Smooth muscle cell (in vitro differentiated cells): ENCODE results near the gene METTL14. TPM values are rescaled to one million over a fixed set of nuclear protein-coding genes. Genes with fewer than 3 reads are reported as not detected.
A peak's percentile ranks its signal among the peaks of the same experiment; 100 is the strongest.
"Not testable (repeated sequence)": the region's sequence is repeated elsewhere in the genome, so short reads cannot be mapped to it uniquely, and the experiment has no call there.

Experiments
- DNase-seq: peaks from one replicate; lab custom pipeline; 2025; ENCODE audit not compliant: unreplicated experiment; lab: John Stamatoyannopoulos, UW
- H2AFZ ChIP-seq: fragments of 200-600 bp; sonication (generic); 2 replicates; pipeline ENCODE4 v1.6.0; 2016; ENCODE audit warnings: antibody characterized with exemption, low read depth, mild to moderate bottlenecking
- H3F3A ChIP-seq: fragments of 200-600 bp; sonication (generic); 2 replicates; pipeline ENCODE4 v1.6.0; 2017; ENCODE audit warnings: antibody characterized with exemption, low read depth
- H3K27ac ChIP-seq: fragments of 200-600 bp; sonication (generic); 2 replicates; pipeline ENCODE4 v1.5.1; 2016; ENCODE audit warnings: low read depth, mild to moderate bottlenecking
- H3K27me3 ChIP-seq: fragments of 200-600 bp; sonication (generic); 2 replicates; pipeline ENCODE4 v1.6.1; 2016; ENCODE audit warnings: low read depth, mild to moderate bottlenecking
- H3K36me3 ChIP-seq: fragments of 200-600 bp; sonication (generic); 2 replicates; pipeline ENCODE4 v1.5.1; 2016; ENCODE audit warnings: low read depth
- H3K4me1 ChIP-seq: fragments of 200-600 bp; sonication (generic); 2 replicates; pipeline ENCODE4 v1.5.1; 2016; ENCODE audit warnings: low read depth
- H3K4me2 ChIP-seq: fragments of 200-600 bp; sonication (generic); 2 replicates; pipeline ENCODE4 v1.6.0; 2016; ENCODE audit warnings: mild to moderate bottlenecking
- H3K4me3 ChIP-seq: fragments of 200-600 bp; sonication (generic); 2 replicates; pipeline ENCODE4 v1.5.1; 2016; ENCODE audit warnings: mild to moderate bottlenecking
- H3K79me2 ChIP-seq: fragments of 200-600 bp; sonication (generic); 2 replicates; pipeline ENCODE4 v1.6.0; 2016; ENCODE audit warnings: low read depth, mild to moderate bottlenecking
- H3K9ac ChIP-seq: fragments of 200-600 bp; sonication (generic); 2 replicates; pipeline ENCODE4 v1.6.0; 2016; ENCODE audit warnings: low read depth
- H3K9me3 ChIP-seq: fragments of 200-600 bp; sonication (generic); replicated peaks from 2 replicates; pipeline ENCODE4 v1.5.1; 2016; ENCODE audit warnings: low read depth
- H4K20me1 ChIP-seq: fragments of 200-600 bp; sonication (generic); 2 replicates; pipeline ENCODE4 v1.6.0; 2016; ENCODE audit warnings: low read depth
- WGBS: methylation state at CpG from one replicate; pipeline ENCODE4 v1.1.7; 2016; ENCODE audit warnings: low lambda C conversion rate; 5-methylcytosine and 5-hydroxymethylcytosine counted together
- polyA plus RNA-seq: library from polyadenylated mRNA; unstranded; fragments of >200 nt; fragmentation: Nextera tagmentation; extraction: Ambion mirVana; gene quantifications from 2 replicates; pipeline ENCODE4 v1.2.1, GENCODE V29; 2016
- total RNA-seq: library from RNA; depleted of rRNA; stranded (reverse); fragments of >200 nt; gene quantifications from 2 replicates; pipeline ENCODE4 v1.2.3, GENCODE V29; 2014
- TF ChIP-seq, protein P1 (sequence below): fragments of 200-600 bp; sonication (generic); IDR thresholded peaks from 2 replicates; pipeline ENCODE4 v1.5.1; 2017; ENCODE audit warnings: borderline replicate concordance, mild to moderate bottlenecking, antibody characterized with exemption; ENCODE audit not compliant: insufficient read depth, poor library complexity, severe bottlenecking

The METTL14 gene
- total RNA-seq (22.4 and 38.9 TPM in 2 replicates), polyA plus RNA-seq (25.7 and 31.8 TPM in 2 replicates)

DNA sequence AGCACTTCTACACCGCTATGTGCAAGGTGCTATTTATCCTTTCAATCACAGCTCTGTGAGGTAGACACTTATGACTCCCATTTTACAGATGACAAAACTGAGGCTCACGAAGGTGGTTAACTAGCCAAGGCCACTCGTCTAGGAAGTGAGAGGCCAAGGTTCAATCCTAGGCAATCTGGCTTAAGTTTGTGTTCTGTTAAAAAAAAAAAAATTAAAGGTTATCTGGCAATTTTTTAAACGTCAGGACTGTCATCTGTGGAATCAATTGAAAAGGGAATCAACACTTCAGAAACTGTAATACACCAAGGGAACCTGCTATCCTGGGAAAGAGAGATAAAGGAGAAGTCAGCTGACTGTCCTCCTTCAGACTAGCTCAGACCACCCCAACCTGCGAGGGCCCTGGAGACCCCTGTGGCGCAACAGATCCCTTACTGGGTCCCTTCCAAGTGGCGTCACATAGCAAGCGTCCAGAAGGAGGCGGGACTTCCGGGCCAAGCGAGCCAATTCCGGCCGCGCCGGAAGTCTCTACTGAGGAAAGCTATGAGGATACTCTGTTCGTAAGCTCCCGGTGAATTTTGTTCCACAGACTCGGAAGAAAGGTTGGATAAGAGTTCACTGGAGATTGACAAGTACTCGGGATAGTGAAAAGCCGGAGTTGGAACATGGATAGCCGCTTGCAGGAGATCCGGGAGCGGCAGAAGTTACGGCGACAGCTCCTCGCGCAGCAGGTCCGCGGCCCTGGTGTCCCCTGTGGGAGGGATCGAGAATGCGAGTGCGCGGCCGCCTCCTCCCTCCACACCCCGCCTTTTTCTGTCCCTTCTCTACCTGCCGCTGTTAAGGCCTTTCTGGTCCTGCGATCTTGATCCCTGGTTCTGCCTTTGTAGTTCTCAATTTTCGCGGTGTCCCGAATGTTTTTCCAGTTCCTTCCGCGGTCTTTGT lies at the start of gene METTL14:
Gene METTL14, plus strand, starts transcription at position 520 of the 939 bp plus-strand sequence. Its CDS starts 143 bp downstream, at position 663.
- H3K9me3 ChIP-seq, result no peaks in the 10 kb centered on the region
- H3K4me2 ChIP-seq, result peak within 1 kb of the TSS; percentile 91
- H3K27ac ChIP-seq, result peak within 1 kb of the TSS; percentile 83
- H3F3A ChIP-seq, result no peaks in the 10 kb centered on the region
- peak within 1 kb of the TSS; percentile 91 for H2AFZ ChIP-seq
- DNase-seq, result peak; percentile 70
- H4K20me1 ChIP-seq, result peaks cover 6% of the 10 kb centered on the region
- H3K79me2 ChIP-seq, result peaks cover 23% of the 10 kb centered on the region
- H3K36me3 ChIP-seq, result no peaks in the 10 kb centered on the region
- TF ChIP-seq, protein P1, sequence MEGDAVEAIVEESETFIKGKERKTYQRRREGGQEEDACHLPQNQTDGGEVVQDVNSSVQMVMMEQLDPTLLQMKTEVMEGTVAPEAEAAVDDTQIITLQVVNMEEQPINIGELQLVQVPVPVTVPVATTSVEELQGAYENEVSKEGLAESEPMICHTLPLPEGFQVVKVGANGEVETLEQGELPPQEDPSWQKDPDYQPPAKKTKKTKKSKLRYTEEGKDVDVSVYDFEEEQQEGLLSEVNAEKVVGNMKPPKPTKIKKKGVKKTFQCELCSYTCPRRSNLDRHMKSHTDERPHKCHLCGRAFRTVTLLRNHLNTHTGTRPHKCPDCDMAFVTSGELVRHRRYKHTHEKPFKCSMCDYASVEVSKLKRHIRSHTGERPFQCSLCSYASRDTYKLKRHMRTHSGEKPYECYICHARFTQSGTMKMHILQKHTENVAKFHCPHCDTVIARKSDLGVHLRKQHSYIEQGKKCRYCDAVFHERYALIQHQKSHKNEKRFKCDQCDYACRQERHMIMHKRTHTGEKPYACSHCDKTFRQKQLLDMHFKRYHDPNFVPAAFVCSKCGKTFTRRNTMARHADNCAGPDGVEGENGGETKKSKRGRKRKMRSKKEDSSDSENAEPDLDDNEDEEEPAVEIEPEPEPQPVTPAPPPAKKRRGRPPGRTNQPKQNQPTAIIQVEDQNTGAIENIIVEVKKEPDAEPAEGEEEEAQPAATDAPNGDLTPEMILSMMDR, result no peak
- WGBS, result 7% methylated on average over 42 of the region's 42 CpGs
- no peaks in the 10 kb centered on the region for H3K27me3 ChIP-seq
- H3K4me1 ChIP-seq, result peaks cover 8% of the 10 kb centered on the region
- peak within 1 kb of the TSS; percentile 87 for H3K9ac ChIP-seq
- H3K4me3 ChIP-seq, result peak within 1 kb of the TSS; percentile 77

DNA sequence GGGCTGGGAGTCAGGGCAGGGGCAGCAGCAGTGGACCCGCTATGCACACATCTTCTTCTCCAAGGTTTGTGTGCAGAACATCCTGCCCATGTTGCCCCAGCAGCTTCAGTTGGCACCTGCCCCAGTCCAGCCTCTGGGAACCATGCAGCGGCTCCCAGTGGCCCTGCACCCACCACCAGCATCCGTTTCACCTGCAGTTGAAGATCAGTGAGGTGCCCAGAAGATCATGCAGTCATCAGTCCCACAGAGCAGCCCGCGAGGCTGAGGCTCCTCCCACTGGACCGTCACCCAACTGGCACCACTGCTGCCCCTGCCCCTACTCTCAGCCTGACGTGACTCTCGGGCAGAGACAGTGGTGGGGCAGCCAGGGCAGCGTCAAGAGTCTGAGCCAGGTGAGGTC lies 49.1 kb upstream of the METTL14 start:
- not testable (repeated sequence) for H3K4me2 ChIP-seq, H4K20me1 ChIP-seq, DNase-seq, H2AFZ ChIP-seq, H3K36me3 ChIP-seq, H3F3A ChIP-seq, H3K9me3 ChIP-seq, H3K9ac ChIP-seq, H3K27ac ChIP-seq, H3K27me3 ChIP-seq, H3K79me2 ChIP-seq, H3K4me3 ChIP-seq, H3K4me1 ChIP-seq
- WGBS, result 94% methylated on average over 8 of the region's 9 CpGs

DNA sequence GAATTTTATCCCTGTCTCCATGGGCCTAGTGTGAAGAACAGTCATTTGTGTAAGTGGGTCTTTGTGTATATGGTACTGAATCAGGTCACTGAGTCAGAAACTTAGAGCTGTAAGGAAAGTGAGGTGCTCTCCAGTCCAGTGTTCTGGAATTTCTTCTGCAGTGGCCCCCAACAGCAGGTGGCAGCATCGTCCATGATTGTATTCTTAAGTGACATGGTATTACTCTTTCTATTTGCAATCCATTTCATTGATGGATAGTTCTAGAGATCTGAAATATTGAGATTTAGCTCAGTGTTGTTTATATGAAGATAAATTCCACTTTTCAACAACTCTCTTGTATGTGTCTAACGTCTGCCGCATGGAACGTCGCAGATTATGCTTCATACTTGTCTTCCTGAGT lies 20.5 kb upstream of the METTL14 start:
- H3K79me2 ChIP-seq, H3F3A ChIP-seq: not testable (repeated sequence)

DNA sequence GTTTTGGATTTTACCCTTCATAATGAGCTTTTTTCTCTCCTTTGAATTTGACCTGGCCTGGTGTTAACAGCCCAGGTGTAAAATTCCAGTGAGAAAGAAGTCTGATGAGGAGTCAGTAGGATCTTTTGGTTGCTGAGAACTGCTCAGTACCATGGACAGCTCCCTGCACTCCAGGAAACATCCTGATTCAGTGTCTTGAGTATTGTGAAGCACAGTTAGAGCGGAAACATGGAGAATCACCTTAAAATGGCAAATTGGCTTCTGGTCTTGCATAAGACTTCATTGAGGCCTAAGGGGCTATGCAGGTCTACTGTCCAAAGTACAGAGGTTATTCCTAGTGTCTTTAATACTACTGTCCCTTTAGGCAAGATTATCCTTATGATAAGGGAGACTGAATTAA lies 16.0 kb upstream of the METTL14 start:
- DNase-seq, result peak; percentile 6
- H3K36me3 ChIP-seq, H3K4me1 ChIP-seq, H3K27me3 ChIP-seq, H4K20me1 ChIP-seq, H3K4me3 ChIP-seq, H3K27ac ChIP-seq, H2AFZ ChIP-seq, H3K4me2 ChIP-seq, H3K79me2 ChIP-seq, H3F3A ChIP-seq, H3K9me3 ChIP-seq, H3K9ac ChIP-seq: not testable (repeated sequence)
- WGBS, result 67% methylated on average over 1 of the region's 1 CpG

More for the DNA sequence above, 20.5 kb upstream of the METTL14 start:
- H3K4me2 ChIP-seq, H3K9ac ChIP-seq, H3K27ac ChIP-seq, H3K4me3 ChIP-seq, DNase-seq, H3K36me3 ChIP-seq, H4K20me1 ChIP-seq, H2AFZ ChIP-seq, H3K9me3 ChIP-seq, H3K27me3 ChIP-seq, H3K4me1 ChIP-seq: not testable (repeated sequence)
- TF ChIP-seq, protein P1, result peak; percentile 47
- WGBS, result 47% methylated on average over 5 of the region's 5 CpGs

DNA sequence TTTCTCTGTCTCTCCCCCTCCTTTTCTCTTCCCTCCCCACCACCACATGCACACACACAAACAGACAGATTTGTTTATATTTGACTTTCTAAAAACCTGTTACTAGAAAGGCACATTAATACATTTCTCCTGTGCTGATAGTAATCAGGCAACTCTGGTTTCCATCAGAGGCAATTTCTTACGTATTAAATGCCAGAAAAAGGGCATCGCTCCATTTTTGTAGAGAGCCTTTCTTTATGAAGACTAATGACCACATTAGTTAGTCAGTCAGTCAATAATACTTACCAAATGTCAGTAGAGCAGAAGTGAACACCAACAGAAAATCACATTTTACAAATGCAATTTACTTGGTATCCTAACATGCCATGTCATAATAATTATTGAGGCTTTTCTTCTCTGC lies 14.2 kb upstream of the METTL14 start:
- not testable (repeated sequence) for H3K4me3 ChIP-seq, H4K20me1 ChIP-seq, H3K27me3 ChIP-seq, H3K9ac ChIP-seq, H3K27ac ChIP-seq, H3K4me2 ChIP-seq, H3K36me3 ChIP-seq, H3K9me3 ChIP-seq, H3K4me1 ChIP-seq, H2AFZ ChIP-seq, DNase-seq, H3F3A ChIP-seq, H3K79me2 ChIP-seq
- WGBS, result 90% methylated on average over 2 of the region's 2 CpGs
